ENCODE measurements around the gene RSBN1.

DNA sequence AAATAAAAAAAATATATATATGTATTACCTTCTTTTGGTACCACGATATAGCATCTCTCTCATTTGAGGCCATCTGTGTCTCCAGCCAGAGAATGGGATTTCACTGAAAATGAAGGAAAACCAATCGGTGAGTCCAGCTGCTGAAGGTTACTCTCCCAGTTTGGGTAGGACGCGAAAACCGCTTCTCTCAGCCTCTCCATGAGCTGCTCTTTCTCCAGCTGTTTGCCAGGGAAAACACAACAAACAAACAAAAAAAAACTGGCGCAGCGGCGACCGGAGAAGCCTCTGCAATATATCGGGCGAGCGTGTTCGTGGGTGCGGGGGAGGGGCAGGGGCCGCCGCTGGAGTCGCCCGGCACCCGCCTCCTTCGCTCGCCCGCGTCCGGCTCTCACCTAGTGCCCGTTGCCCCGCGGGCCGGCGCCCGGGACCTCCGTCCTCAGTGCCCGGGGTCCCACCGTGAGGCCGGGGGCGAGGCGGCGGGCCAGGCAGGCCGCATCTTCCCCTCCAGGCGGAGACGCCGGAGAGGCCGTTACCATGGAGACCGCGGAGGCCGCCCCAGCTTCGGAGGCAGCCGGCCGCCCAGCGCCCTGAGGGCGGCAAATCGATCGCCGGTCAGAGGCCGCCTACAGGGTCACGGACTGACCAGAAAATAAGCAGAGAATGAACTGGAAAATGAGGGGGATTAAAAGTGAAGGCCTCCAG is 53.5 kb downstream of the RSBN1 start:
- TF ChIP-seq TAF1 (IDR thresholded peaks at IDR 0.05; ENCODE audit: borderline replicate concordance, low read depth, low read length) (no peak), POLR2A (IDR thresholded peaks at IDR 0.05; ENCODE audit: low read depth, low read length) (no peak), POLR2AphosphoS5 (IDR thresholded peaks at IDR 0.05; ENCODE audit: low read depth, low read length) (no peak)
